22Rv1 (cell line): Measurements from ENCODE around the gene EFCAB14.
"Not testable (repeated sequence)": the region's sequence is repeated elsewhere in the genome, so short reads cannot be mapped to it uniquely, and the experiment has no call there.

Experiments
- H3K27ac ChIP-seq: fragments of 450-650 bp; 2 replicates; pipeline ENCODE4 v1.5.1; 2017
- CTCF ChIP-seq: fragments of 450-650 bp; IDR thresholded peaks from 2 replicates; pipeline ENCODE4 v1.5.1; 2017; ENCODE audit warnings: mild to moderate bottlenecking
- ZFX ChIP-seq: fragments of 450-650 bp; IDR thresholded peaks from 2 replicates; pipeline ENCODE4 v1.6.1; 2017; ENCODE audit warnings: antibody characterized with exemption, borderline replicate concordance

The EFCAB14 gene

GRCh38 chr1:46747683-46748288 is 28.9 kb upstream of the EFCAB14 start:
- TF ChIP-seq ZFX, result no peak
- TF ChIP-seq CTCF, result peak; percentile 78
- H3K27ac ChIP-seq, result no peak overlapping the region

- H3K27ac ChIP-seq, result no peak overlapping the region
- TF ChIP-seq ZFX, result no peak
- TF ChIP-seq CTCF, result no peak
These were observed 23.2 kb upstream of the EFCAB14 start for GRCh38 chr1:46742069-46742468.

GRCh38 chr1:46735708-46736324 is 16.9 kb upstream of the EFCAB14 start:
- no peak overlapping the region for H3K27ac ChIP-seq

GRCh38 chr1:46728327-46728873 is 9.5 kb upstream of the EFCAB14 start:
- H3K27ac ChIP-seq, result not testable (repeated sequence)

More at GRCh38 chr1:46735708-46736324, 16.9 kb upstream of the EFCAB14 start:
- TF ChIP-seq CTCF (peak; percentile 36), ZFX (no peak)

- no peak overlapping the region for H3K27ac ChIP-seq
- TF ChIP-seq ZFX (no peak), CTCF (no peak)
These were observed 6.8 kb upstream of the EFCAB14 start for GRCh38 chr1:46725736-46726108.

GRCh38 chr1:46724991-46725735 is 6.2 kb upstream of the EFCAB14 start:
- TF ChIP-seq CTCF (peak; percentile 90), ZFX (no peak)
- H3K27ac ChIP-seq, result no peak overlapping the region

- no peak overlapping the region for H3K27ac ChIP-seq
- TF ChIP-seq ZFX (no peak), CTCF (no peak)
These were observed 5.0 kb upstream of the EFCAB14 start for GRCh38 chr1:46723901-46724300.
